HepG2 (cell line): ENCODE results near the gene CYB5A. TPM values are rescaled to one million over a fixed set of nuclear protein-coding genes. Genes with fewer than 3 reads are reported as not detected.

Experiments used
- ATF5 ChIP-seq: sonication (generic); formaldehyde crosslinking; IDR thresholded peaks from 2 replicates; pipeline ENCODE4 v1.4.0; 2020; ENCODE audit warnings: mild to moderate bottlenecking, low read depth, missing genetic modification reagents
- CREB1 ChIP-seq, 2 experiments: fragments of 450-650 bp in 1 of 2; IDR thresholded peaks; 2 replicates each; pipeline ENCODE4 v1.6.1; 2016 to 2017; ENCODE audit warnings: control low read depth in 1 of 2, mild to moderate bottlenecking in 1 of 2, missing compliant biosample characterization in 1 of 2, missing genetic modification characterization in 1 of 2
- GABPA ChIP-seq, 2 experiments: IDR thresholded peaks; 2 replicates each; pipeline ENCODE4 v1.6.1; 2011 to 2016; ENCODE audit warnings: low read depth in 2 of 2, low read length in 1 of 2, missing biosample characterization in 1 of 2, missing genetic modification characterization in 1 of 2
- HCFC1 ChIP-seq: fragments of 150-350 bp; IDR thresholded peaks from 2 replicates; pipeline ENCODE4 v1.6.1; 2014; ENCODE audit warnings: low read depth, low read length
- HMGXB4 ChIP-seq, 2 experiments: sonication (generic) in 1 of 2; formaldehyde crosslinking in 1 of 2; IDR thresholded peaks; 2 replicates each; pipeline versions ENCODE4 v1.4.0 to v1.6.1; 2018 to 2020; ENCODE audit warnings: missing genetic modification reagents in 2 of 2, borderline replicate concordance in 1 of 2, low read depth in 1 of 2, mild to moderate bottlenecking in 1 of 2, missing biosample characterization in 1 of 2
- MTERF4 ChIP-seq: sonication (generic); formaldehyde crosslinking; IDR thresholded peaks from 2 replicates; pipeline ENCODE4 v1.8.0; 2023; ENCODE audit warnings: mild to moderate bottlenecking, missing genetic modification reagents
- SRSF9 ChIP-seq: fragments of 200-400 bp; formaldehyde crosslinking; IDR thresholded peaks from 2 replicates; pipeline ENCODE4 v1.6.1; 2018; ENCODE audit warnings: borderline replicate concordance, mild to moderate bottlenecking, low read depth, low read length; ENCODE audit not compliant: insufficient read depth, poor library complexity, severe bottlenecking
- SSRP1 ChIP-seq: IDR thresholded peaks from 2 replicates; pipeline ENCODE4 v1.6.1; 2016; ENCODE audit warnings: control low read depth
- THAP9 ChIP-seq: sonication (generic); formaldehyde crosslinking; IDR thresholded peaks from 2 replicates; pipeline ENCODE4; 2020; ENCODE audit warnings: missing genetic modification reagents, mild to moderate bottlenecking, borderline replicate concordance
- XBP1 ChIP-seq: sonication (generic); formaldehyde crosslinking; IDR thresholded peaks from 2 replicates; pipeline ENCODE4 v1.5.0; 2020; ENCODE audit warnings: missing genetic modification reagents
- ZNF10 ChIP-seq: sonication (generic); formaldehyde crosslinking; IDR thresholded peaks from 2 replicates; pipeline ENCODE4 v1.4.0; 2020; ENCODE audit warnings: mild to moderate bottlenecking, low read depth, missing genetic modification reagents, borderline replicate concordance
- ZNF143 ChIP-seq: sonication (generic); formaldehyde crosslinking; IDR thresholded peaks from 2 replicates; pipeline ENCODE4 v1.4.0; 2020; ENCODE audit warnings: missing genetic modification reagents
- ZNF333 ChIP-seq: sonication (generic); formaldehyde crosslinking; IDR thresholded peaks from 2 replicates; pipeline ENCODE4 v1.4.0; 2020; ENCODE audit warnings: mild to moderate bottlenecking, missing genetic modification reagents, borderline replicate concordance
- ZNF512B ChIP-seq: sonication (generic); formaldehyde crosslinking; IDR thresholded peaks from 2 replicates; pipeline ENCODE4 v1.5.1; 2020; ENCODE audit warnings: missing genetic modification reagents, mild to moderate bottlenecking, borderline replicate concordance
- ZNF75D ChIP-seq: sonication (generic); formaldehyde crosslinking; IDR thresholded peaks from 2 replicates; pipeline ENCODE4 v1.8.1; 2023; ENCODE audit warnings: missing genetic modification reagents, mild to moderate bottlenecking, borderline replicate concordance
- ZNF800 ChIP-seq: sonication (generic); formaldehyde crosslinking; IDR thresholded peaks from 2 replicates; pipeline ENCODE4 v1.4.0; 2020; ENCODE audit warnings: missing genetic modification reagents
- polyA plus RNA-seq, 8 experiments: library from polyadenylated mRNA; depleted of rRNA in 3 of 8; stranded (reverse) in 7 of 8; unstranded in 1 of 8; fragments of >200 nt; fragmentation: Illumina TruSeq in 4 of 8; extraction: Trizol in 4 of 8; gene quantifications; 2 replicates each; pipeline versions ENCODE4 v1.2.1 to v1.2.3, GENCODE V29; 2011 to 2016; ENCODE audit warnings: low read depth in 4 of 8, missing spikeins in 1 of 8, mixed read lengths in 1 of 8; ENCODE audit not compliant: insufficient read depth in 1 of 8
- total RNA-seq, 5 experiments: library from RNA; depleted of rRNA; stranded (reverse); fragments of >200 nt; fragmentation: Illumina TruSeq; extraction: Trizol; gene quantifications; 2 replicates each; pipeline ENCODE4 v1.2.3, GENCODE V29; 2016; ENCODE audit warnings: low read depth in 1 of 5

Gene CYB5A
- total and polyA plus RNA-seq, 2 of the 13 experiments (the other 11 are each of a cell fraction or from before 2014, with no cell fraction given), result 215 to 356 TPM

GRCh38 chr18:74242438-74243096 lies 49.2 kb downstream of the CYB5A start (continued):
- TF ChIP-seq ZNF512B, result 0 out of 2 replicates have a peak, but pooled peaks have one; percentile 25
- peak; percentile 42 to 72; a peak in 2 of 4 replicates for TF ChIP-seq HMGXB4 (CRISPR knock-in tag; IDR thresholded peaks at IDR 0.05; ENCODE audit: borderline replicate concordance in 1 of 2, low read depth in 1 of 2)
- TF ChIP-seq HCFC1, result no peak
- TF ChIP-seq SSRP1 (CRISPR knock-in tag), result no peak
- TF ChIP-seq ZNF333 (CRISPR knock-in tag), result no peak
- TF ChIP-seq ZNF75D (CRISPR knock-in tag), result no peak
- TF ChIP-seq ZNF10 (CRISPR knock-in tag), result no peak
- TF ChIP-seq MTERF4 (CRISPR knock-in tag), result no peak
- no peak for TF ChIP-seq ATF5 (CRISPR knock-in tag)
- no peak for TF ChIP-seq ZNF800 (CRISPR knock-in tag)
- no peak for TF ChIP-seq GABPA (IDR thresholded peaks at IDR 0.05; ENCODE audit: low read depth, low read length)
- TF ChIP-seq GABPA (CRISPR knock-in tag; IDR thresholded peaks at IDR 0.05; ENCODE audit: low read depth), result no peak
- no peak for TF ChIP-seq ZNF143 (CRISPR knock-in tag)
- no peak for TF ChIP-seq THAP9 (CRISPR knock-in tag)
- TF ChIP-seq XBP1 (CRISPR knock-in tag), result no peak
- no peak for TF ChIP-seq CREB1 (IDR thresholded peaks at IDR 0.05)
- TF ChIP-seq CREB1 (CRISPR knock-in tag; IDR thresholded peaks at IDR 0.05), result no peak
- no peak for TF ChIP-seq SRSF9
